Endodermal cell (in vitro differentiated cells): ENCODE data around the gene RNF146. TPM values are rescaled to one million over a fixed set of nuclear protein-coding genes. Genes with fewer than 3 reads are reported as not detected.

ENCODE experiments used
- DNase-seq: peaks from one replicate; pipeline ENCODE4 v3.0.0-alpha.2; 2017
- H3K27ac ChIP-seq: 2 replicates; pipeline ENCODE4 v1.5.1; 2013; ENCODE audit warnings: mild to moderate bottlenecking, low read depth, low read length, moderate library complexity
- H3K27me3 ChIP-seq: 2 replicates; pipeline ENCODE4 v1.6.1; 2013; ENCODE audit warnings: mild to moderate bottlenecking, low read length, moderate library complexity; ENCODE audit not compliant: insufficient read depth, control insufficient read depth, poor library complexity, severe bottlenecking
- H3K36me3 ChIP-seq: 2 replicates; pipeline ENCODE4 v1.7.0; 2013; ENCODE audit warnings: mild to moderate bottlenecking, low read length, moderate library complexity; ENCODE audit not compliant: control insufficient read depth, insufficient read depth
- H3K4me1 ChIP-seq: one replicate; pipeline ENCODE4 v1.7.0; 2013; ENCODE audit warnings: low read length; ENCODE audit not compliant: control insufficient read depth, insufficient read depth
- H3K4me3 ChIP-seq: 2 replicates; pipeline ENCODE4 v1.5.1; 2013; ENCODE audit warnings: mild to moderate bottlenecking, low read length, moderate library complexity
- H3K9ac ChIP-seq: 2 replicates; pipeline ENCODE4 v1.6.1; 2013; ENCODE audit warnings: mild to moderate bottlenecking, low read length, moderate library complexity; ENCODE audit not compliant: poor library complexity, severe bottlenecking; ENCODE audit errors: extremely low read depth
- H3K9me3 ChIP-seq: 2 replicates; pipeline ENCODE4 v1.6.1; 2013; ENCODE audit warnings: mild to moderate bottlenecking, low read length, moderate library complexity; ENCODE audit not compliant: control insufficient read depth
- H3K27ac Mint-ChIP-seq: 2 replicates; pipeline ENCODE4 v1.8.0; 2020; ENCODE audit warnings: mixed read lengths
- H3K27me3 Mint-ChIP-seq: 2 replicates; pipeline ENCODE4 v1.8.0; 2021; ENCODE audit warnings: mild to moderate bottlenecking, mixed read lengths; ENCODE audit not compliant: insufficient read depth
- H3K36me3 Mint-ChIP-seq: 2 replicates; pipeline ENCODE4 v1.8.0; 2020; ENCODE audit warnings: low read depth, mixed read lengths
- H3K4me1 Mint-ChIP-seq: 2 replicates; pipeline ENCODE4 v1.8.0; 2020; ENCODE audit warnings: mixed read lengths
- H3K4me3 Mint-ChIP-seq: 2 replicates; pipeline ENCODE4 v1.8.0; 2020; ENCODE audit warnings: mild to moderate bottlenecking, moderate library complexity, mixed read lengths
- H3K9me3 Mint-ChIP-seq: 2 replicates; pipeline ENCODE4 v1.8.0; 2020; ENCODE audit warnings: mild to moderate bottlenecking, mixed read lengths
- CTCF ChIP-seq: fragments of 200-600 bp; sonication (generic); conservative IDR thresholded peaks from 2 replicates; pipeline ENCODE4 v1.5.0; 2021; ENCODE audit warnings: antibody characterized with exemption, mild to moderate bottlenecking
- WGBS, 2 experiments: methylation state at CpG; one replicate each; pipeline versions ENCODE4 v1.1.5 to v1.1.7; 2013; ENCODE audit warnings: missing lambda C conversion rate in 2 of 2, mixed read lengths in 1 of 2; ENCODE audit not compliant: insufficient coverage in 1 of 2, insufficient read length in 1 of 2; 5-methylcytosine and 5-hydroxymethylcytosine counted together
- total RNA-seq, 2 donors: library from RNA; stranded (reverse); fragmentation: NEBNext Ultra II Directional in 1 of 2; extraction: Animal tissue kit (Norgen Biotek cat#: 25700) in 1 of 2; gene quantifications; 2 replicates in 1 of 2; 3 replicates in 1 of 2; pipeline ENCODE4 v1.2.1, GENCODE V29; 2021

The RNF146 gene
- total RNA-seq, 2 donors from 2014 or later = 43.9 to 44.6 TPM

- Mint-ChIP-seq H3K4me3 (peak overlapping the region; percentile 90), H3K4me1 (peaks cover 33% of the 10 kb centered on the region), H3K36me3 (peaks cover 4% of the 10 kb centered on the region), H3K9me3 (no peaks in the 10 kb centered on the region), H3K27ac (peak overlapping the region; percentile 98), H3K27me3 (no peaks in the 10 kb centered on the region)
- Histone ChIP-seq H3K27me3 (no peaks in the 10 kb centered on the region), H3K9me3 (no peaks in the 10 kb centered on the region), H3K4me3 (peak overlapping the region; percentile 100), H3K27ac (peak overlapping the region; percentile 98), H3K9ac (peak overlapping the region; percentile 89), H3K36me3 (no peaks in the 10 kb centered on the region), H3K4me1 (no peaks in the 10 kb centered on the region)
- no peak for TF ChIP-seq CTCF
- WGBS, 2 experiments = 0% methylated on average over 29 to 64 of the region's 64 CpGs
- DNase-seq = peak; percentile 90
These were observed 405 bp downstream of the RNF146 start for GRCh38 chr6:127266892-127267645.

- Mint-ChIP-seq H3K9me3 (no peaks in the 10 kb centered on the region), H3K27ac (peak overlapping the region; percentile 97), H3K4me1 (peaks cover 37% of the 10 kb centered on the region), H3K4me3 (peak overlapping the region; percentile 90), H3K36me3 (peaks cover 4% of the 10 kb centered on the region), H3K27me3 (no peaks in the 10 kb centered on the region)
- Histone ChIP-seq H3K27me3 (no peaks in the 10 kb centered on the region), H3K27ac (peak overlapping the region; percentile 98), H3K9ac (peak overlapping the region; percentile 89), H3K4me1 (no peaks in the 10 kb centered on the region), H3K4me3 (peak overlapping the region; percentile 100), H3K36me3 (no peaks in the 10 kb centered on the region), H3K9me3 (no peaks in the 10 kb centered on the region)
- TF ChIP-seq CTCF = no peak
- 4 to 7% methylated on average over 5 to 15 of the region's 16 CpGs for WGBS, 2 experiments
- no peak for DNase-seq
These were observed 1.3 kb downstream of the RNF146 start for GRCh38 chr6:127267646-127268625.

- no peaks in the 10 kb centered on the region for H3K9me3 Mint-ChIP-seq
- 89 to 94% methylated on average over 1 to 2 of the region's 3 CpGs for WGBS, 2 experiments
These were observed 5.9 kb downstream of the RNF146 start for GRCh38 chr6:127272576-127272975.

More at GRCh38 chr6:127272576-127272975, 5.9 kb downstream of the RNF146 start:
- Histone ChIP-seq H3K9ac (no peak overlapping the region), H3K27me3 (no peaks in the 10 kb centered on the region), H3K27ac (no peak overlapping the region), H3K9me3 (no peaks in the 10 kb centered on the region), H3K4me3 (no peak overlapping the region), H3K36me3 (peaks cover 3% of the 10 kb centered on the region), H3K4me1 (no peaks in the 10 kb centered on the region)
- H3K4me3 Mint-ChIP-seq = no peak overlapping the region
- no peak for TF ChIP-seq CTCF
- no peak for DNase-seq
- H3K36me3 Mint-ChIP-seq = peaks cover 4% of the 10 kb centered on the region
- H3K27ac Mint-ChIP-seq = no peak overlapping the region
- no peaks in the 10 kb centered on the region for H3K27me3 Mint-ChIP-seq
- H3K4me1 Mint-ChIP-seq = peaks cover 34% of the 10 kb centered on the region
